Measurements from ENCODE around the gene LIPT1. TPM values are rescaled to one million over a fixed set of nuclear protein-coding genes. Genes with fewer than 3 reads are reported as not detected.
"Not testable (repeated sequence)": the region's sequence is repeated elsewhere in the genome, so short reads cannot be mapped to it uniquely, and the experiment has no call there.

LIPT1 gene
- total RNA-seq, 2 experiments from 2014 or later: 11.9 to 12.5 TPM

- no peak for TF ChIP-seq CTCF (conservative IDR thresholded peaks at IDR 0.05; ENCODE audit: low read length)
- no peak for TF ChIP-seq EZH2phosphoT487 (IDR thresholded peaks at IDR 0.05; ENCODE audit: borderline replicate concordance, low read depth, low read length)
- BruUV-seq (replicated peaks): no TSS peak
- no peaks in the 10 kb centered on the region for H3K4me1 ChIP-seq (ENCODE audit: insufficient read depth, low read length, poor library complexity, severe bottlenecking)
- intact Hi-C loops (cut with micrococcal nuclease; ENCODE audit: unreplicated experiment): loop anchor here (10.0 kb wide), 1 partner anchor 1376 kb away; the partner anchor contains the start of gene PDCL3
- no peak overlapping the region for H3K4me2 ChIP-seq (ENCODE audit: low read length)
- no peak overlapping the region for H2AFZ ChIP-seq (ENCODE audit: low read length)
- peaks cover 24% of the 10 kb centered on the region; the same call in 1 of the 2 replicates for H3K79me2 ChIP-seq (ENCODE audit: insufficient read depth, low read depth, low read length)
- no peaks in the 10 kb centered on the region for H3K9me3 ChIP-seq (ENCODE audit: low read length)
- ChIA-PET CTCF (ENCODE audit: unreplicated experiment) (no interaction called here), POLR2A (no interaction called here)
- DNase-seq (ENCODE audit: low spot score): no peak
- no peaks in the 10 kb centered on the region for H4K20me1 ChIP-seq (ENCODE audit: insufficient read depth, low read length)
- no peak overlapping the region for H3K4me3 ChIP-seq (ENCODE audit: low read depth, low read length, poor library complexity, severe bottlenecking)
- H3K27ac ChIP-seq (ENCODE audit: low read depth, low read length, poor library complexity, severe bottlenecking): no peak overlapping the region
- no peaks in the 10 kb centered on the region for H3K9me2 ChIP-seq (ENCODE audit: insufficient read depth, low read length)
- peaks cover 57% of the 10 kb centered on the region for H3K36me3 ChIP-seq (ENCODE audit: insufficient read depth, low read length)
Observed at GRCh38 chr2:99188357-99188756, 33.6 kb downstream of the LIPT1 start.

- TF ChIP-seq EZH2phosphoT487 (IDR thresholded peaks at IDR 0.05; ENCODE audit: borderline replicate concordance, low read depth, low read length) (no peak), CTCF (conservative IDR thresholded peaks at IDR 0.05; ENCODE audit: low read length) (peak; percentile 41)
- Histone ChIP-seq H4K20me1 (ENCODE audit: insufficient read depth, low read length) (no peaks in the 10 kb centered on the region), H3K79me2 (ENCODE audit: insufficient read depth, low read depth, low read length) (peaks cover 7% of the 10 kb centered on the region; the same call in 1 of the 2 replicates), H2AFZ (ENCODE audit: low read length) (no peak overlapping the region), H3K4me1 (ENCODE audit: insufficient read depth, low read length, poor library complexity, severe bottlenecking) (no peaks in the 10 kb centered on the region), H3K4me3 (ENCODE audit: low read depth, low read length, poor library complexity, severe bottlenecking) (no peak overlapping the region), H3K27ac (ENCODE audit: low read depth, low read length, poor library complexity, severe bottlenecking) (no peak overlapping the region), H3K36me3 (ENCODE audit: insufficient read depth, low read length) (peaks cover 74% of the 10 kb centered on the region), H3K4me2 (ENCODE audit: low read length) (no peak overlapping the region), H3K9me2 (ENCODE audit: insufficient read depth, low read length) (no peaks in the 10 kb centered on the region), H3K9me3 (ENCODE audit: low read length) (no peaks in the 10 kb centered on the region)
- no peak for DNase-seq (ENCODE audit: low spot score)
- ChIA-PET CTCF (ENCODE audit: unreplicated experiment) (no interaction called here), POLR2A (interaction anchor here (0.7 kb wide), 1 partner anchor 17 kb away, joined by 3 read pairs; no protein-coding TSS in a partner anchor)
- no TSS peak for BruUV-seq (replicated peaks)
- intact Hi-C loops (cut with micrococcal nuclease; ENCODE audit: unreplicated experiment): no loop called here
Observed at GRCh38 chr2:99190548-99190947, 35.8 kb downstream of the LIPT1 start.

- H3K4me1 ChIP-seq (ENCODE audit: insufficient read depth, low read length, poor library complexity, severe bottlenecking); H3K4me3 ChIP-seq (ENCODE audit: low read depth, low read length, poor library complexity, severe bottlenecking); H3K9me2 ChIP-seq (ENCODE audit: insufficient read depth, low read length); H3K27ac ChIP-seq (ENCODE audit: low read depth, low read length, poor library complexity, severe bottlenecking); H3K9me3 ChIP-seq (ENCODE audit: low read length); H3K4me2 ChIP-seq (ENCODE audit: low read length); H3K79me2 ChIP-seq (ENCODE audit: insufficient read depth, low read depth, low read length); DNase-seq (ENCODE audit: low spot score); CTCF ChIA-PET (ENCODE audit: unreplicated experiment); intact Hi-C loops (cut with micrococcal nuclease; ENCODE audit: unreplicated experiment); BruUV-seq (replicated peaks); H2AFZ ChIP-seq (ENCODE audit: low read length); POLR2A ChIA-PET; H4K20me1 ChIP-seq (ENCODE audit: insufficient read depth, low read length): not testable (repeated sequence)
- peaks cover 88% of the 10 kb centered on the region for H3K36me3 ChIP-seq (ENCODE audit: insufficient read depth, low read length)
Observed at GRCh38 chr2:99192364-99192763, 37.6 kb downstream of the LIPT1 start.

Measured in OCI-LY7 (cell line).